CD4-positive, CD25-positive, alpha-beta regulatory T cell (primary cell): Measurements from ENCODE around the gene GLCE. TPM values are rescaled to one million over a fixed set of nuclear protein-coding genes. Genes with fewer than 3 reads are reported as not detected.
"Not testable (repeated sequence)": the region's sequence is repeated elsewhere in the genome, so short reads cannot be mapped to it uniquely, and the experiment has no call there.

Source experiments
- ATAC-seq, 2 donors: fragments of 150-1000 bp; cut with Tn5 transposase; one replicate each; pipeline ENCODE4 v1.10.0; 2021; ENCODE audit warnings: low read depth in 2 of 2, moderate number of reproducible peaks in 2 of 2, moderate library complexity in 1 of 2
- DNase-seq, 3 donors: peaks; one replicate each; pipeline versions ENCODE4 v3.0.0 to v3.0.0-alpha.2; 2012 to 2022; ENCODE audit warnings: mixed read lengths in 1 of 3
- H3K27ac ChIP-seq: one replicate; pipeline ENCODE4 v1.7.0; 2013; ENCODE audit warnings: mild to moderate bottlenecking, low read length; ENCODE audit not compliant: insufficient read depth, poor library complexity, severe bottlenecking
- H3K27me3 ChIP-seq: one replicate; pipeline ENCODE4 v1.7.0; 2013; ENCODE audit warnings: low read length; ENCODE audit not compliant: control insufficient read depth, insufficient read depth
- H3K36me3 ChIP-seq: one replicate; pipeline ENCODE4 v1.7.0; 2013; ENCODE audit warnings: mild to moderate bottlenecking, low read length, moderate library complexity; ENCODE audit not compliant: control insufficient read depth, insufficient read depth
- H3K4me1 ChIP-seq: 2 replicates; pipeline ENCODE4 v1.7.0; 2013; ENCODE audit warnings: mild to moderate bottlenecking, low read length; ENCODE audit not compliant: insufficient read depth, control insufficient read depth, poor library complexity, severe bottlenecking
- H3K4me3 ChIP-seq: one replicate; pipeline ENCODE4 v1.7.0; 2013; ENCODE audit warnings: low read depth, mild to moderate bottlenecking, low read length, moderate library complexity
- H3K9me3 ChIP-seq, 2 experiments: 1 replicate in 1 of 2; 2 replicates in 1 of 2; pipeline ENCODE4 v1.7.0; 2013; ENCODE audit warnings: low read length in 2 of 2, mild to moderate bottlenecking in 1 of 2, moderate library complexity in 1 of 2; ENCODE audit not compliant: control insufficient read depth in 2 of 2
- H3K27ac Mint-ChIP-seq, 3 donors: one replicate each; pipeline ENCODE4 v1.8.0; 2020 to 2022; ENCODE audit warnings: mild to moderate bottlenecking in 3 of 3, mixed read lengths in 3 of 3, moderate library complexity in 2 of 3
- H3K27me3 Mint-ChIP-seq: one replicate; pipeline ENCODE4 v1.8.0; 2022; ENCODE audit warnings: mild to moderate bottlenecking, mixed read lengths
- H3K36me3 Mint-ChIP-seq: one replicate; pipeline ENCODE4 v1.8.0; 2020; ENCODE audit warnings: mixed read lengths
- H3K4me1 Mint-ChIP-seq, 4 donors: one replicate each; pipeline ENCODE4 v1.8.0; 2020 to 2022; ENCODE audit warnings: mixed read lengths in 4 of 4, mild to moderate bottlenecking in 1 of 4
- H3K4me3 Mint-ChIP-seq, 4 donors: one replicate each; pipeline ENCODE4 v1.8.0; 2020 to 2022; ENCODE audit warnings: mild to moderate bottlenecking in 4 of 4, mixed read lengths in 4 of 4, moderate library complexity in 3 of 4
- H3K9me3 Mint-ChIP-seq, 7 donors: one replicate each; pipeline ENCODE4 v1.8.0; 2020 to 2022; ENCODE audit warnings: mixed read lengths in 7 of 7, mild to moderate bottlenecking in 3 of 7, moderate library complexity in 2 of 7
- polyA plus RNA-seq, 4 donors: library from polyadenylated mRNA; unstranded; fragments of 300-500 nt; fragmentation: Illumina TruSeq; gene quantifications; one replicate each; pipeline ENCODE4 v1.2.3, GENCODE V29; 2021
- total RNA-seq: library from RNA; stranded (reverse); gene quantifications from one replicate; pipeline ENCODE4 v1.2.3, GENCODE V29; 2022

GLCE gene
- total and polyA plus RNA-seq, 5 donors from 2014 or later = 12.7 to 23.4 (median 17.3) TPM

DNA sequence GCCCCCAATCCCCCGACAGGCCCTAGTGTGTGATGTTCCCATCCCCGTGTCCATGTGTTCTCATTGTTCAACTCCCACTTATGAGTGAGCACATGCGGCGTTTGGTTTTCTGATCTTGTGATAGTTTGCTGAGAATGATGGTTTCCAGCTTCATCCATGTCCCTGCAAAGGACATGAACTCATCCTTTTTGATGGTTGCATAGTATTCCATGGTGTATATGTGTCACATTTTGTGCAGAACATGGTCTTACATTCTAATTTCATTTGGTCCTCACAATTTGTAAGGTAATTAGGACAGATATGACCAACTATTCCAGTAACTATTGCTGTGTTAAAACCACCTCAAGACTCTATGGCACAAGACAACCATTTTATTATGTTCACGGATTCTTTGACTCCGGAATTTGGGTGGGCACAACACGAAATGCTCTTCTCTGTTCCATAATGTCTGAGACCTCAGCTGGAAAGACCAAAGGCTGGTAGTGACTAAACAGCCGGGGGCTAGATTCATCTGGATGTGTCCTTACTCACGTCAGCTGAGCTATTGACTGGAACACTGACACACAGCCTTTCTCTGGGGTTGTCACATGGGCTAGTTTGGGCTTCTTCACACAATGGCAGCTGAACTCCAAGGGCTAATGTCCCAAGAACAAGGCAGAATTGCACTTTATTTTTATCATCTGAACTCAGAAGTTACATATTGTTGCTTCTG is 13.6 kb upstream of the GLCE start:
- no peak overlapping the region for H3K4me3 Mint-ChIP-seq
- peaks cover 4% of the 10 kb centered on the region for H3K36me3 Mint-ChIP-seq
- no peaks in the 10 kb centered on the region for H3K4me1 Mint-ChIP-seq
- no peak overlapping the region for H3K27ac Mint-ChIP-seq
- H3K4me3 ChIP-seq = no peak overlapping the region
- H3K27me3 ChIP-seq = peaks cover 33% of the 10 kb centered on the region
- peaks cover 0 to 2% (median 0%) of the 10 kb centered on the region in 7 donors for H3K9me3 Mint-ChIP-seq
- H3K4me1 ChIP-seq = no peaks in the 10 kb centered on the region
- H3K36me3 ChIP-seq = no peaks in the 10 kb centered on the region
- no peak for ATAC-seq
- no peaks in the 10 kb centered on the region for H3K9me3 ChIP-seq
- no peak overlapping the region for H3K27ac ChIP-seq
- H3K27me3 Mint-ChIP-seq = peaks cover 67% of the 10 kb centered on the region
- no peak for DNase-seq

DNA sequence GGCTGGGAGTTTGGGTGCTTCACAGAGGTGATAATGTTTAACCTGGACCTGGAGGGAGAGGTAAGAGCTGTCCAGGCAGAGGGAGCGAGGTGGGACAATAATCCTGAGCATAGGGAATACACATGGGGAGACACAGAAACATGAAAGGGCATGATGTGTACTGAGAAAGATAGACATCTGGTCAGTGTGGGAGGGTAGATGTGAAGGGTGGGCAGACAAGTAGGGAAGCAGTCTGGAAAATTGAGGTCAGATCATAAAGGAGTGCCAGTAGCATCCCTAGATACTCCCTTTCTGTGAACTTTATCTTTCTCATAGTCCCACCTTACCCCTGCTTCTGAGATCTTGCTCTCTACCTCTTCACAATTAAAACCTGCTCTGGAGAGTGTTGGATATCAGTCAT is 12.0 kb upstream of the GLCE start:
- no peaks in the 10 kb centered on the region for H3K9me3 ChIP-seq
- no peak for DNase-seq
- no peaks in the 10 kb centered on the region for H3K36me3 Mint-ChIP-seq
- H3K27me3 ChIP-seq = peaks cover 29% of the 10 kb centered on the region
- H3K4me1 ChIP-seq = no peaks in the 10 kb centered on the region
- no peak overlapping the region for H3K27ac ChIP-seq
- no peak overlapping the region for H3K4me3 ChIP-seq
- ATAC-seq = no peak
- H3K27me3 Mint-ChIP-seq = peaks cover 69% of the 10 kb centered on the region
- H3K27ac Mint-ChIP-seq = no peak overlapping the region
- no peaks in the 10 kb centered on the region for H3K4me1 Mint-ChIP-seq
- peaks cover 0 to 4% (median 0%) of the 10 kb centered on the region in 7 donors for H3K9me3 Mint-ChIP-seq
- H3K36me3 ChIP-seq = no peaks in the 10 kb centered on the region
- H3K4me3 Mint-ChIP-seq = no peak overlapping the region

DNA sequence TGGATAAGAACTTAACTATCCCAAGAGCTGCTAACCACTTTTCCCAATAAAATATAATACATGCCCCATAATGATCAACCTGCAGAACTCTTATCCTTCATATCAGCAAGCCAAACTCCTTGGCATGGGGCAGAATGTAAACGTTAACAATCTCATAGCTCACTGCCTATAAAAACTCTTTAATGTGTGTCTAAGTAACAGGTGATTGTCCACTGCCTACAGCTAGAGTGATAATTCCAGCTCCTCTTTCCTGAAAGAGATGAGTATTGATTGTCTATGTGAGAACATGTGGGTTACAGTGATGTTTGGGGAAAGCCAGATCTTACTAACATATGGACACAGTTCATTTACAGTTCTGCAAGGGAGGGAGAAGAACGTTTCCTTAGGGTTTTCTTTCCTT is 11.3 kb upstream of the GLCE start:
- H3K4me1 ChIP-seq = no peaks in the 10 kb centered on the region
- H3K27me3 Mint-ChIP-seq = peaks cover 67% of the 10 kb centered on the region
- ATAC-seq (no peak), DNase-seq (no peak)
- no peak overlapping the region for H3K4me3 ChIP-seq
- no peak overlapping the region for H3K4me3 Mint-ChIP-seq
- H3K27ac ChIP-seq = no peak overlapping the region
- no peaks in the 10 kb centered on the region for H3K36me3 ChIP-seq
- no peaks in the 10 kb centered on the region for H3K9me3 ChIP-seq
- H3K4me1 Mint-ChIP-seq = no peaks in the 10 kb centered on the region
- H3K27ac Mint-ChIP-seq = no peak overlapping the region
- peaks cover 25% of the 10 kb centered on the region for H3K27me3 ChIP-seq
- peaks cover 0 to 4% (median 0%) of the 10 kb centered on the region in 7 donors for H3K9me3 Mint-ChIP-seq
- H3K36me3 Mint-ChIP-seq = no peaks in the 10 kb centered on the region

DNA sequence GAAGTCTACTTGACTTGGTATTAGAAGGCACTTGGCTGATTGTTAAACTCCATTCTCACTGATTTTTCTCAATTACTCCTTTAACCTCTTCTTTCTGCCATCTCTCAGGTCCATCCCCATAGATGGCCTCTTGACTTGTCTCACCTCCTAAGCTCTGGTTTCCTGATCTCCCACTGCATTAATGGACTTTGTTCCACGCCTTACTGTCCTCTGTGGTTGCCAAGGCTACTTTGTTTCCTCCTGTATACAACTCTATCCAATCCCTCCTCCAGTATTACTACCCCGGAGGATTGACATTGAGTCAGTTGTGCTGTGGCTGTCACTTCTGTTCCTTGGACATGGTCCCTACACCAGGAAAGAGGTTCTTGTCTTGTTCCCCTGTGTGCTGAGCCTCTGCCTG is 10.6 kb upstream of the GLCE start:
- no peak for DNase-seq
- Histone ChIP-seq H3K27me3 (peaks cover 25% of the 10 kb centered on the region), H3K27ac (no peak overlapping the region), H3K9me3 (no peaks in the 10 kb centered on the region), H3K36me3 (no peaks in the 10 kb centered on the region), H3K4me1 (no peaks in the 10 kb centered on the region), H3K4me3 (no peak overlapping the region)
- no peak overlapping the region for H3K27ac Mint-ChIP-seq
- no peaks in the 10 kb centered on the region for H3K4me1 Mint-ChIP-seq
- peaks cover 0 to 4% (median 0%) of the 10 kb centered on the region in 7 donors for H3K9me3 Mint-ChIP-seq
- H3K27me3 Mint-ChIP-seq = peaks cover 67% of the 10 kb centered on the region
- ATAC-seq = no peak
- no peak overlapping the region for H3K4me3 Mint-ChIP-seq
- H3K36me3 Mint-ChIP-seq = no peaks in the 10 kb centered on the region

DNA sequence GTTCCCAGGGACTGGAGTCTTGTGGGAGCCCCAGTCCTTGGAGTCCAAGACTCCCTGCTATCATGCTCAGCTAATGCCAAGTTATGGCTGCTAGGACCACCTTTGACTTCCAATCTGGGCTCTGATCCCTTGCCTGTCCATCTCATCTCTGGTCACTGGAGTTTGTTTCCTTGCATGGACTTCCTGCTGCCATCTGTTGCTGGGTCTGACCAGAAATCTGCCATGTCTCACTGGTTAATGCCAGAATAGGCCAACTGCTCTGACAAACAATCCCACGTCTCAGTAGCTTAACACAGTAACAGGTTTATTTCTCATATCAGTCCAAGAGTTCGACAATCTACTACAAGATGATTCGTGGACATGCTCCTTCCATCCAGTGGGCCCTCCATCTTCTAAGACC is 10.1 kb upstream of the GLCE start:
- ATAC-seq (no peak), DNase-seq (no peak)
- no peak overlapping the region for H3K4me3 Mint-ChIP-seq
- no peak overlapping the region for H3K27ac Mint-ChIP-seq
- Histone ChIP-seq H3K4me3 (no peak overlapping the region), H3K4me1 (no peaks in the 10 kb centered on the region), H3K27me3 (peaks cover 25% of the 10 kb centered on the region), H3K9me3 (no peaks in the 10 kb centered on the region), H3K27ac (no peak overlapping the region), H3K36me3 (no peaks in the 10 kb centered on the region)
- H3K36me3 Mint-ChIP-seq = no peaks in the 10 kb centered on the region
- peaks cover 0 to 4% (median 0%) of the 10 kb centered on the region in 7 donors for H3K9me3 Mint-ChIP-seq
- peaks cover 64% of the 10 kb centered on the region for H3K27me3 Mint-ChIP-seq
- H3K4me1 Mint-ChIP-seq = no peaks in the 10 kb centered on the region

DNA sequence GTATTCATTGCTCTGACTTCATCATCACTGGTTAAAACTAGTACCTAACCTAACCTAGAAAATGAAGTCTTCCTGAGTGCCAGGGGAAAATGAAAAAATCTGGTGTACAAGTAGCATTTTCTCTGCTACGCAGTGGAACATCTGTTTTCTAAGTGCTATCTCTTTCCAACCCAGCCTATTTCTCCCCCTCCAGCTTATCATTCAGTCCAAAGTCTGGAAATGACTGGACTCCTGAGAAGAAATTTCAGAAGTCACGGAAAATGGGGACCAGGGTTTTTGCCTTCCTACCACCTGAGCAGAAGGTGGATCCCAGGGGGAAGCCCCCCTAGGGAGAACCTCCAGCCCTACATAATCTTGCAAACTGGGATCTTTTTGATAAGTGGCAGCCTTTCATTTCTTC is 9.6 kb upstream of the GLCE start:
- no peaks in the 10 kb centered on the region for H3K4me1 ChIP-seq
- Mint-ChIP-seq H3K36me3 (no peaks in the 10 kb centered on the region), H3K4me1 (no peaks in the 10 kb centered on the region), H3K27me3 (peaks cover 61% of the 10 kb centered on the region), H3K9me3 (peaks cover 0 to 4% (median 0%) of the 10 kb centered on the region in 7 donors), H3K27ac (no peak overlapping the region), H3K4me3 (no peak overlapping the region)
- H3K36me3 ChIP-seq = no peaks in the 10 kb centered on the region
- peaks cover 25% of the 10 kb centered on the region for H3K27me3 ChIP-seq
- H3K27ac ChIP-seq = no peak overlapping the region
- DNase-seq = no peak
- no peaks in the 10 kb centered on the region for H3K9me3 ChIP-seq
- no peak overlapping the region for H3K4me3 ChIP-seq
- ATAC-seq = no peak

DNA sequence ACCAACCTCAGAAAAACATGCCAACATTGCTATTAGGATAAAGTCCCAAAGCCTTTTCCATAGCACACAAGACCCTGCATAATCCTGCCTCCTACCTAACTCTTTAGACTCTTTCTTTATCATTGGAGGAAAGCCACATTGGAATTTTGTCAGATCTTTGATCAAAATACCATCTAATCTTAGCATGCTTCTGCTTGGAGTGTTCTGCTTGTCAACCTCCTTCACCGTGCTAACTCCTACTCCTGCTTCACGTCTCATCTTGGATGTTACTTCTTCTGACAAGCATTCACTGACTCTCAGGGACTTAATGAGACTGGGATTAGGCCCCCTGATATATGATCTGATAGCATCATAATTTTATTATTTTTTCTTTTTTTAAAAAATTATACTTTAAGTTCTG is 7.4 kb upstream of the GLCE start:
- no peak overlapping the region for H3K27ac ChIP-seq
- ATAC-seq (no peak), DNase-seq (no peak)
- Mint-ChIP-seq H3K36me3 (no peaks in the 10 kb centered on the region), H3K27me3 (peaks cover 46% of the 10 kb centered on the region), H3K4me3 (no peak overlapping the region), H3K27ac (no peak overlapping the region), H3K9me3 (peaks cover 0 to 4% (median 0%) of the 10 kb centered on the region in 7 donors), H3K4me1 (no peaks in the 10 kb centered on the region)
- no peaks in the 10 kb centered on the region for H3K36me3 ChIP-seq
- peaks cover 19% of the 10 kb centered on the region for H3K27me3 ChIP-seq
- H3K9me3 ChIP-seq = no peaks in the 10 kb centered on the region
- H3K4me1 ChIP-seq = no peaks in the 10 kb centered on the region
- H3K4me3 ChIP-seq = no peak overlapping the region

DNA sequence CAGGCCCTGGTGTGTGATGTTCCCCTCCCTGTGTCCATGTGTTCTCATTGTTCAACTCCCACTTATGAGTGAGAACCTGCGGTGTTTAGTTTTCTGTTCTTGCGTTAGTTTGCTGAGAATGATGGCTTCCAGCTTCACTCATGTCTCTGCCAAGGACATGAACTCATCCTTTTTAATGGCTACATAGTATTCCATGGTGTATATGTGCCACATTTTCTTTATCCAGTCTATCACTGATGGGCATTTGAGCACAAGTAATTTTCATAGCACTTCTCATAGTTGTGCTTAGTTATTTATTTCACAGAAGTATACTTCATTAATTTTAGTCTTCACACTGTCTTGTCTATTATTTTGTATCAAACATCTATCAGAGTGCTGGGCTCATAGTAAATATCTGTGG is 6.8 kb upstream of the GLCE start:
- not testable (repeated sequence) for H3K27ac Mint-ChIP-seq, H3K4me1 ChIP-seq, H3K4me1 Mint-ChIP-seq, H3K9me3 ChIP-seq, DNase-seq, H3K4me3 Mint-ChIP-seq, H3K36me3 Mint-ChIP-seq, H3K36me3 ChIP-seq, H3K9me3 Mint-ChIP-seq, H3K27ac ChIP-seq, H3K4me3 ChIP-seq, ATAC-seq
- peaks cover 15% of the 10 kb centered on the region for H3K27me3 ChIP-seq
- H3K27me3 Mint-ChIP-seq = peaks cover 45% of the 10 kb centered on the region
